Right lobe of liver (tissue), 4 donors: ENCODE measurements around the gene IDS.

Source experiments
- CTCF ChIP-seq, 4 donors: fragments of 200-600 bp in 3 of 4; fragments of 450-650 bp in 1 of 4; IDR thresholded peaks; one replicate each; pipeline versions ENCODE4 v1.5.1 to v1.8.0; 2016 to 2022; ENCODE audit warnings: antibody characterized with exemption in 4 of 4, mild to moderate bottlenecking in 2 of 4
- POLR2A ChIP-seq: fragments of 450-650 bp; IDR thresholded peaks from one replicate; pipeline ENCODE4 v1.6.1; 2017; ENCODE audit warnings: antibody characterized with exemption, mild to moderate bottlenecking
- donor health status: DM: no; HTN: no; CAD: no.
- donor health status: DM: no; HTN: no; CAD: no.
- donor health status: DM: no; HTN: yes; CAD: no.

GRCh38 chrX:149497054-149497453 lies 8.1 kb downstream of the IDS start:
- TF ChIP-seq CTCF (IDR thresholded peaks at IDR 0.05) (no peak), POLR2A (no peak)
